ENCODE data around the gene EGFL6. TPM values are rescaled to one million over a fixed set of nuclear protein-coding genes. Genes with fewer than 3 reads are reported as not detected.

The EGFL6 gene
- polyA plus RNA-seq, 1 donor (not counting 4 experiments of a cell fraction or from before 2014, with no cell fraction given) = 0.38 TPM

GRCh38 chrX:13645464-13646153 is 76.2 kb downstream of the EGFL6 start:
- H3K4me2 ChIP-seq (ENCODE audit: control insufficient read depth, extremely low read depth, insufficient read depth, low read depth, low read length) = no peak overlapping the region
- TF ChIP-seq CTCF (optimal IDR thresholded peaks at IDR 0.05 in 1 of 3, IDR thresholded peaks at IDR 0.05 in 1 of 3, conservative IDR thresholded peaks at IDR 0.05 in 1 of 3; ENCODE audit: extremely low read depth in 1 of 3, insufficient read depth in 2 of 3, low read length in 3 of 3) (no peak), EZH2 (IDR thresholded peaks at IDR 0.05; ENCODE audit: low read length) (no peak)

GRCh38 chrX:13646154-13646549 is 76.8 kb downstream of the EGFL6 start:
- dilution Hi-C loops (cut with MboI; ENCODE audit: extremely low pct_ligation_motif_present, low sequenced_read_pairs) = no loop called here
- H3K4me3 ChIP-seq (ENCODE audit: control insufficient read depth in 2 of 3, extremely low read depth in 1 of 3, insufficient read depth in 2 of 3, low read depth in 1 of 3, low read length in 3 of 3) = no peak overlapping the region

More at GRCh38 chrX:13645464-13646153, 76.2 kb downstream of the EGFL6 start:
- dilution Hi-C loops (cut with MboI; ENCODE audit: extremely low pct_ligation_motif_present, low sequenced_read_pairs) = no loop called here
- no peaks in the 10 kb centered on the region for H3K9me3 ChIP-seq (ENCODE audit: control insufficient read depth, low read depth, low read length)
- no peak overlapping the region for H3K4me3 ChIP-seq (ENCODE audit: control insufficient read depth in 2 of 3, extremely low read depth in 1 of 3, insufficient read depth in 2 of 3, low read depth in 1 of 3, low read length in 3 of 3)
- no peaks in the 10 kb centered on the region for H4K20me1 ChIP-seq (ENCODE audit: control insufficient read depth, extremely low read depth, insufficient read depth, low read length)
- H2AFZ ChIP-seq (ENCODE audit: control insufficient read depth, low read length) = no peak overlapping the region
- DNase-seq (ENCODE audit: low read depth, low spot score) (no peak), FAIRE-seq (no peak)
- no peaks in the 10 kb centered on the region for H3K9me1 ChIP-seq (ENCODE audit: control insufficient read depth, extremely low read depth, insufficient read depth, low read length)
- no peaks in the 10 kb centered on the region for H3K36me3 ChIP-seq (ENCODE audit: control insufficient read depth in 2 of 2, extremely low read depth in 1 of 2, insufficient read depth in 2 of 2, low read length in 2 of 2)
- H3K9ac ChIP-seq (ENCODE audit: control insufficient read depth, extremely low read depth, insufficient read depth, low read length) = no peak overlapping the region
- peaks cover 4% of the 10 kb centered on the region for H3K27me3 ChIP-seq (ENCODE audit: control insufficient read depth, extremely low read depth, insufficient read depth, low read length)
- no peaks in the 10 kb centered on the region for H3K4me1 ChIP-seq (ENCODE audit: control insufficient read depth, extremely low read depth, insufficient read depth, low read length)
- no peak overlapping the region for H3K27ac ChIP-seq (ENCODE audit: control insufficient read depth, insufficient read depth, low read length)
- H3K79me2 ChIP-seq (ENCODE audit: control insufficient read depth, insufficient read depth, low read length) = no peaks in the 10 kb centered on the region

More at GRCh38 chrX:13646154-13646549, 76.8 kb downstream of the EGFL6 start:
- Histone ChIP-seq H2AFZ (ENCODE audit: control insufficient read depth, low read length) (no peak overlapping the region), H3K27me3 (ENCODE audit: control insufficient read depth, extremely low read depth, insufficient read depth, low read length) (peaks cover 4% of the 10 kb centered on the region), H3K4me1 (ENCODE audit: control insufficient read depth, extremely low read depth, insufficient read depth, low read length) (no peaks in the 10 kb centered on the region), H3K9ac (ENCODE audit: control insufficient read depth, extremely low read depth, insufficient read depth, low read length) (no peak overlapping the region), H3K79me2 (ENCODE audit: control insufficient read depth, insufficient read depth, low read length) (no peaks in the 10 kb centered on the region), H3K9me3 (ENCODE audit: control insufficient read depth, low read depth, low read length) (no peaks in the 10 kb centered on the region), H4K20me1 (ENCODE audit: control insufficient read depth, extremely low read depth, insufficient read depth, low read length) (no peaks in the 10 kb centered on the region), H3K4me2 (ENCODE audit: control insufficient read depth, extremely low read depth, insufficient read depth, low read depth, low read length) (no peak overlapping the region), H3K9me1 (ENCODE audit: control insufficient read depth, extremely low read depth, insufficient read depth, low read length) (no peaks in the 10 kb centered on the region), H3K36me3 (ENCODE audit: control insufficient read depth in 2 of 2, extremely low read depth in 1 of 2, insufficient read depth in 2 of 2, low read length in 2 of 2) (no peaks in the 10 kb centered on the region), H3K27ac (ENCODE audit: control insufficient read depth, insufficient read depth, low read length) (no peak overlapping the region)
- peak; percentile 73 for FAIRE-seq
- DNase-seq (ENCODE audit: low read depth, low spot score) = no peak
- TF ChIP-seq EZH2 (IDR thresholded peaks at IDR 0.05; ENCODE audit: low read length) = no peak
- TF ChIP-seq CTCF (optimal IDR thresholded peaks at IDR 0.05 in 1 of 3, IDR thresholded peaks at IDR 0.05 in 1 of 3, conservative IDR thresholded peaks at IDR 0.05 in 1 of 3; ENCODE audit: extremely low read depth in 1 of 3, insufficient read depth in 2 of 3, low read length in 3 of 3) = peak; percentile 66 to 85 (median 80)

All from keratinocyte (primary cell).